Transverse colon (tissue), 4 donors: ENCODE results near the gene RASAL1. TPM values are rescaled to one million over a fixed set of nuclear protein-coding genes. Genes with fewer than 3 reads are reported as not detected.

Experiments used
- DNase-seq: peaks from one replicate; pipeline ENCODE4 v3.0.0-alpha.2; 2019
- H3K27ac ChIP-seq, 4 donors: fragments of 200-600 bp; sonication (generic); 2 replicates each; pipeline ENCODE4 v1.5.1; 2016 to 2018; ENCODE audit warnings: inconsistent platforms in 4 of 4
- H3K27me3 ChIP-seq: fragments of 200-600 bp; sonication (generic); 2 replicates; pipeline ENCODE4 v1.5.1; 2017; ENCODE audit warnings: inconsistent platforms
- H3K36me3 ChIP-seq, 4 donors: fragments of 200-600 bp; sonication (generic); 2 replicates each; pipeline ENCODE4 v1.5.1; 2017 to 2019; ENCODE audit warnings: inconsistent platforms in 4 of 4
- H3K4me1 ChIP-seq, 4 donors: fragments of 200-600 bp; sonication (generic); 2 replicates each; pipeline ENCODE4 v1.5.1; 2017 to 2020; ENCODE audit warnings: inconsistent platforms in 4 of 4
- H3K4me3 ChIP-seq, 4 donors: fragments of 200-600 bp; sonication (generic); 1 replicate in 1 of 4; 2 replicates in 3 of 4; pipeline versions ENCODE4 v1.5.1 to v1.6.1; 2017 to 2019; ENCODE audit warnings: inconsistent platforms in 4 of 4
- H3K9me3 ChIP-seq, 2 donors: fragments of 200-600 bp; sonication (generic); 2 replicates each; pipeline ENCODE4 v1.5.1; 2017 to 2019; ENCODE audit warnings: inconsistent platforms in 2 of 2
- CTCF ChIP-seq, 5 experiments: fragments of 200-600 bp in 3 of 5; fragments of 450-650 bp in 2 of 5; sonication (generic) in 3 of 5; IDR thresholded peaks; 1 replicate in 2 of 5; 2 replicates in 3 of 5; pipeline ENCODE4 v1.5.1; 2016 to 2017; ENCODE audit warnings: antibody characterized with exemption in 5 of 5, inconsistent platforms in 3 of 5, mild to moderate bottlenecking in 2 of 5, moderate library complexity in 1 of 5
- EP300 ChIP-seq: sonication (generic); formaldehyde crosslinking; IDR thresholded peaks from one replicate; pipeline ENCODE4 v1.6.1; 2017; ENCODE audit warnings: antibody characterized with exemption, low read depth
- POLR2A ChIP-seq: fragments of 450-650 bp; IDR thresholded peaks from one replicate; pipeline ENCODE4 v1.6.1; 2016; ENCODE audit warnings: antibody characterized with exemption, mild to moderate bottlenecking, moderate library complexity
- POLR2AphosphoS5 ChIP-seq, 3 donors: sonication (generic); formaldehyde crosslinking; IDR thresholded peaks; one replicate each; pipeline ENCODE4 v1.6.1; 2016; ENCODE audit warnings: antibody characterized with exemption in 3 of 3
- WGBS, 2 donors: methylation state at CpG; one replicate each; pipeline ENCODE4 v1.1.5; 2018; ENCODE audit warnings: low coverage in 1 of 2; 5-methylcytosine and 5-hydroxymethylcytosine counted together
- in situ Hi-C, 4 donors: fragments of 200-750 bp; cut with MboI; loops; one replicate each; pipeline versions ENCODE4 v1.15.0 to v1.15.1; 2017; ENCODE audit warnings: low sequenced_read_pairs in 3 of 4, low pct_ligation_motif_present in 1 of 4, low pct_unique_long_range_greater_than_20kb in 1 of 4
- intact Hi-C: fragments of 100-400 bp; cut with DNase I; formaldehyde crosslinking; loops from one replicate; pipeline ENCODE4 v1.15.1; 2023; ENCODE audit warnings: low total_unique reads
- total RNA-seq, 4 donors: library from RNA; depleted of rRNA; stranded (reverse); fragments of >200 nt; gene quantifications; one replicate each; pipeline ENCODE4 v1.1.0, GENCODE V29; 2016

The RASAL1 gene
- 10 to 100 TPM in 1 of 4 donors, 1 to 10 TPM in 3; 1.9 to 38.2 (median 4.9) TPM for total RNA-seq

GRCh38 chr12:113135178-113136127 lies at the start of gene RASAL1:
TSS of gene RASAL1 (minus strand) at chr12:113135761. CDS start at chr12:113135462, 299 bp downstream.
- H3K4me3 ChIP-seq = peak within 1 kb of the TSS; percentile 30 to 48 (median 40)
- in situ Hi-C loops = no loop called here
- WGBS, 2 donors = 3% methylated on average over 38 of the region's 68 CpGs; no CpG with 5 or more reads in 1 of the 2 donors

GRCh38 chr12:113184900-113185179 lies 49.3 kb upstream of the RASAL1 start:
- WGBS, 2 donors = 0% methylated on average over 20 of the region's 20 CpGs; no CpG with 5 or more reads in 1 of the 2 donors
- in situ Hi-C loops = loop anchor here in 1 of 4 donors (25.0 kb wide), 1 partner anchor 152 kb away; the partner anchor contains the start of gene SLC8B1
- Histone ChIP-seq H3K4me1 (peaks cover 8 to 28% (median 26%) of the 10 kb centered on the region in 4 donors), H3K27me3 (no peaks in the 10 kb centered on the region), H3K4me3 (peak overlapping the region; percentile 84 to 98 (median 92)), H3K9me3 (no peaks in the 10 kb centered on the region), H3K27ac (peak overlapping the region; percentile 94 to 100 (median 97)), H3K36me3 (peaks cover 0 to 9% (median 4%) of the 10 kb centered on the region in 4 donors)
- DNase-seq = peak; percentile 91
- peak in 1 of 3 donors; percentile 56 for TF ChIP-seq POLR2AphosphoS5 (IDR thresholded peaks at IDR 0.05)
- no peak for TF ChIP-seq EP300
- no peak for TF ChIP-seq POLR2A
- TF ChIP-seq CTCF (IDR thresholded peaks at IDR 0.05) = no peak
- intact Hi-C loops = no loop called here

More at GRCh38 chr12:113135178-113136127, at the start of gene RASAL1:
- Histone ChIP-seq H3K27me3 (peaks cover 12% of the 10 kb centered on the region), H3K27ac (peak within 1 kb of the TSS; percentile 53 to 79 (median 66)), H3K4me1 (peaks cover 0 to 20% (median 12%) of the 10 kb centered on the region in 4 donors), H3K36me3 (no peaks in the 10 kb centered on the region), H3K9me3 (no peaks in the 10 kb centered on the region)
- peak; percentile 39 to 63 (median 56) for TF ChIP-seq CTCF (IDR thresholded peaks at IDR 0.05)
- no peak for TF ChIP-seq EP300
- intact Hi-C loops = no loop called here
- peak; percentile 88 for DNase-seq

GRCh38 chr12:113184098-113184899 lies 48.7 kb upstream of the RASAL1 start:
- in situ Hi-C loops = loop anchor here in 1 of 4 donors (25.0 kb wide), 1 partner anchor 153 kb away; the partner anchor contains the start of gene SLC8B1

More at GRCh38 chr12:113184098-113184899, 48.7 kb upstream of the RASAL1 start:
- Histone ChIP-seq H3K36me3 (peaks cover 0 to 14% (median 7%) of the 10 kb centered on the region in 4 donors), H3K27ac (peak overlapping the region; percentile 94 to 100 (median 97)), H3K9me3 (no peaks in the 10 kb centered on the region), H3K4me3 (peak overlapping the region; percentile 84 to 98 (median 92)), H3K4me1 (peaks cover 8 to 28% (median 26%) of the 10 kb centered on the region in 4 donors), H3K27me3 (no peaks in the 10 kb centered on the region)
- intact Hi-C loops = no loop called here
- no peak for TF ChIP-seq CTCF (IDR thresholded peaks at IDR 0.05)
- WGBS, 2 donors = 27% methylated on average over 26 of the region's 26 CpGs; no CpG with 5 or more reads in 1 of the 2 donors
- DNase-seq = no peak
